Measurements from ENCODE around the gene GABRA6. TPM values are rescaled to one million over a fixed set of nuclear protein-coding genes. Genes with fewer than 3 reads are reported as not detected.

The GABRA6 gene
- not detected in 2 replicates for total RNA-seq

DNA sequence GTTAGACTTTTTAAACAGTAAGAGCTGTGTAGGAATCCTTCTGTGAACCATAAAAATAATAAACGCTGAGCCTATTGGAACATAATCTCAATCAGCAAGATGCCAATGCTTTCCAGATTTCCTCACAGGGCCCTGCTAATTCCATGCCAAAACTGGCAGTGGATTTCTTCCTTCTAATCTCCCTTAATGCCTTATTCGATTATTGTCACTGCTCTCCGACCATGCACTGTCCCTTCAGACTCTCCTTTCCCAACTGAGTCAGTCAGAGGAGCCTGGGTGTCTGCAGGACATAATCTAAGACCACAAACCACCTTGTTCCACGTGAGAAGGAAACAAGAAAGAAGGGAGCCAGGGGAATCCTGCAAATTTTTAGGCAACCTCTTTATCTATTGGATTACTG is at the start of gene GABRA6:
Gene GABRA6, plus strand, starts transcription at position 261 of the 400 bp plus-strand sequence. CDS start 269 bp downstream, outside the sequence.

Other genes starting within 250 kb of the GABRA6 start
- gene GABRB2, start 139.0 kb upstream of the GABRA6 start, total RNA-seq, result not detected in 2 replicates
- not detected in 2 replicates for gene GABRA1, start 162.4 kb downstream of the GABRA6 start, total RNA-seq

Measured in bronchus fibroblast of lung (primary cell).